H1 (cell line): ENCODE data around the gene VEZT. TPM values are rescaled to one million over a fixed set of nuclear protein-coding genes. Genes with fewer than 3 reads are reported as not detected.

ENCODE experiments used
- BRCA1 ChIP-seq: IDR thresholded peaks from 2 replicates; pipeline ENCODE4 v1.6.1; 2012; ENCODE audit warnings: low read depth, low read length, improper control_type of control experiment
- CBX5 ChIP-seq: fragments of 300-800, 300-1000 bp; sonication (generic); IDR thresholded peaks from 2 replicates; pipeline ENCODE4 v1.7.1; 2016; ENCODE audit warnings: antibody characterized with exemption, low read length, low read depth
- GTF2F1 ChIP-seq: IDR thresholded peaks from 2 replicates; pipeline ENCODE4 v1.6.1; 2012; ENCODE audit warnings: low read depth, low read length, improper control_type of control experiment, borderline replicate concordance
- JUN ChIP-seq: IDR thresholded peaks from 2 replicates; pipeline ENCODE4 v1.6.1; 2011; ENCODE audit warnings: low read depth, mild to moderate bottlenecking, improper control_type of control experiment, low read length
- RAD21 ChIP-seq, 2 experiments: IDR thresholded peaks in 1 of 2; conservative IDR thresholded peaks in 1 of 2; 2 replicates each; pipeline ENCODE4 v1.6.1; 2011; ENCODE audit warnings: low read depth in 2 of 2, low read length in 2 of 2, improper control_type of control experiment in 1 of 2, inconsistent platforms in 1 of 2, mild to moderate bottlenecking in 1 of 2, moderate library complexity in 1 of 2
- polyA plus RNA-seq, 7 experiments: library from polyadenylated mRNA; depleted of rRNA in 3 of 7; stranded (reverse) in 5 of 7; unstranded in 2 of 7; fragments of >200 nt in 5 of 7; fragments of 200-250 nt in 2 of 7; gene quantifications; 1 replicate in 5 of 7; 2 replicates in 1 of 7; 4 replicates in 1 of 7; pipeline versions ENCODE4 v1.2.1 to v1.2.3, GENCODE V29; 2011 to 2013; ENCODE audit warnings: missing spikeins in 2 of 7, mixed read lengths in 2 of 7
- total RNA-seq: library from RNA; stranded (reverse); fragmentation: NEBNext Ultra II Directional; extraction: Animal tissue kit (Norgen Biotek cat#: 25700); gene quantifications from 2 replicates; pipeline ENCODE4 v1.2.1, GENCODE V29; 2021
- TF ChIP-seq, protein P1 (sequence below): fragments of 300-600 bp; sonication (generic); IDR thresholded peaks from 2 replicates; pipeline ENCODE4 v1.7.1; 2012; ENCODE audit warnings: low read length, moderate library complexity, mild to moderate bottlenecking, inconsistent platforms; ENCODE audit not compliant: insufficient replicate concordance

Gene VEZT
- total and polyA plus RNA-seq, 2 of the 8 experiments (the other 6 are each of a cell fraction or from before 2014, with no cell fraction given), result 44.0 to 56.1 TPM

DNA sequence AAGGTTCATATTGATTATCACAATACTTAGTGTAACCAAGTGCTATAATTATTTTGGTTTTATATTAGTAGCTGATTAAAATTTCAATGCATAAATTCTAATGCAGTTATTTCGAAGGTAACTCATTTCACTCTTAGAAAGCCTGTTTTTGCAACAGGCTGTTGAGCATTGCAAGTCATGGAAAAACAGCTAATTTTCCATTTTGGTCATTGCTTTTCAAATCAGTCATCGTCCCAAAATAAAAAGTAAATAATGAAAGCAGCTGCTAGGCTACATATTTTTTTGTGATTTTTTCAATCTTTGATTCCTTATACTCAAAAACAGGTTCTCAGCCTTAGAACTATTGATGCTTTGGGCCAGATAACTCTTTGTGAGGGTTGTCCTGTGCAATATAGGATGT is 22.9 kb downstream of the VEZT start (continued):
- TF ChIP-seq, protein P1, sequence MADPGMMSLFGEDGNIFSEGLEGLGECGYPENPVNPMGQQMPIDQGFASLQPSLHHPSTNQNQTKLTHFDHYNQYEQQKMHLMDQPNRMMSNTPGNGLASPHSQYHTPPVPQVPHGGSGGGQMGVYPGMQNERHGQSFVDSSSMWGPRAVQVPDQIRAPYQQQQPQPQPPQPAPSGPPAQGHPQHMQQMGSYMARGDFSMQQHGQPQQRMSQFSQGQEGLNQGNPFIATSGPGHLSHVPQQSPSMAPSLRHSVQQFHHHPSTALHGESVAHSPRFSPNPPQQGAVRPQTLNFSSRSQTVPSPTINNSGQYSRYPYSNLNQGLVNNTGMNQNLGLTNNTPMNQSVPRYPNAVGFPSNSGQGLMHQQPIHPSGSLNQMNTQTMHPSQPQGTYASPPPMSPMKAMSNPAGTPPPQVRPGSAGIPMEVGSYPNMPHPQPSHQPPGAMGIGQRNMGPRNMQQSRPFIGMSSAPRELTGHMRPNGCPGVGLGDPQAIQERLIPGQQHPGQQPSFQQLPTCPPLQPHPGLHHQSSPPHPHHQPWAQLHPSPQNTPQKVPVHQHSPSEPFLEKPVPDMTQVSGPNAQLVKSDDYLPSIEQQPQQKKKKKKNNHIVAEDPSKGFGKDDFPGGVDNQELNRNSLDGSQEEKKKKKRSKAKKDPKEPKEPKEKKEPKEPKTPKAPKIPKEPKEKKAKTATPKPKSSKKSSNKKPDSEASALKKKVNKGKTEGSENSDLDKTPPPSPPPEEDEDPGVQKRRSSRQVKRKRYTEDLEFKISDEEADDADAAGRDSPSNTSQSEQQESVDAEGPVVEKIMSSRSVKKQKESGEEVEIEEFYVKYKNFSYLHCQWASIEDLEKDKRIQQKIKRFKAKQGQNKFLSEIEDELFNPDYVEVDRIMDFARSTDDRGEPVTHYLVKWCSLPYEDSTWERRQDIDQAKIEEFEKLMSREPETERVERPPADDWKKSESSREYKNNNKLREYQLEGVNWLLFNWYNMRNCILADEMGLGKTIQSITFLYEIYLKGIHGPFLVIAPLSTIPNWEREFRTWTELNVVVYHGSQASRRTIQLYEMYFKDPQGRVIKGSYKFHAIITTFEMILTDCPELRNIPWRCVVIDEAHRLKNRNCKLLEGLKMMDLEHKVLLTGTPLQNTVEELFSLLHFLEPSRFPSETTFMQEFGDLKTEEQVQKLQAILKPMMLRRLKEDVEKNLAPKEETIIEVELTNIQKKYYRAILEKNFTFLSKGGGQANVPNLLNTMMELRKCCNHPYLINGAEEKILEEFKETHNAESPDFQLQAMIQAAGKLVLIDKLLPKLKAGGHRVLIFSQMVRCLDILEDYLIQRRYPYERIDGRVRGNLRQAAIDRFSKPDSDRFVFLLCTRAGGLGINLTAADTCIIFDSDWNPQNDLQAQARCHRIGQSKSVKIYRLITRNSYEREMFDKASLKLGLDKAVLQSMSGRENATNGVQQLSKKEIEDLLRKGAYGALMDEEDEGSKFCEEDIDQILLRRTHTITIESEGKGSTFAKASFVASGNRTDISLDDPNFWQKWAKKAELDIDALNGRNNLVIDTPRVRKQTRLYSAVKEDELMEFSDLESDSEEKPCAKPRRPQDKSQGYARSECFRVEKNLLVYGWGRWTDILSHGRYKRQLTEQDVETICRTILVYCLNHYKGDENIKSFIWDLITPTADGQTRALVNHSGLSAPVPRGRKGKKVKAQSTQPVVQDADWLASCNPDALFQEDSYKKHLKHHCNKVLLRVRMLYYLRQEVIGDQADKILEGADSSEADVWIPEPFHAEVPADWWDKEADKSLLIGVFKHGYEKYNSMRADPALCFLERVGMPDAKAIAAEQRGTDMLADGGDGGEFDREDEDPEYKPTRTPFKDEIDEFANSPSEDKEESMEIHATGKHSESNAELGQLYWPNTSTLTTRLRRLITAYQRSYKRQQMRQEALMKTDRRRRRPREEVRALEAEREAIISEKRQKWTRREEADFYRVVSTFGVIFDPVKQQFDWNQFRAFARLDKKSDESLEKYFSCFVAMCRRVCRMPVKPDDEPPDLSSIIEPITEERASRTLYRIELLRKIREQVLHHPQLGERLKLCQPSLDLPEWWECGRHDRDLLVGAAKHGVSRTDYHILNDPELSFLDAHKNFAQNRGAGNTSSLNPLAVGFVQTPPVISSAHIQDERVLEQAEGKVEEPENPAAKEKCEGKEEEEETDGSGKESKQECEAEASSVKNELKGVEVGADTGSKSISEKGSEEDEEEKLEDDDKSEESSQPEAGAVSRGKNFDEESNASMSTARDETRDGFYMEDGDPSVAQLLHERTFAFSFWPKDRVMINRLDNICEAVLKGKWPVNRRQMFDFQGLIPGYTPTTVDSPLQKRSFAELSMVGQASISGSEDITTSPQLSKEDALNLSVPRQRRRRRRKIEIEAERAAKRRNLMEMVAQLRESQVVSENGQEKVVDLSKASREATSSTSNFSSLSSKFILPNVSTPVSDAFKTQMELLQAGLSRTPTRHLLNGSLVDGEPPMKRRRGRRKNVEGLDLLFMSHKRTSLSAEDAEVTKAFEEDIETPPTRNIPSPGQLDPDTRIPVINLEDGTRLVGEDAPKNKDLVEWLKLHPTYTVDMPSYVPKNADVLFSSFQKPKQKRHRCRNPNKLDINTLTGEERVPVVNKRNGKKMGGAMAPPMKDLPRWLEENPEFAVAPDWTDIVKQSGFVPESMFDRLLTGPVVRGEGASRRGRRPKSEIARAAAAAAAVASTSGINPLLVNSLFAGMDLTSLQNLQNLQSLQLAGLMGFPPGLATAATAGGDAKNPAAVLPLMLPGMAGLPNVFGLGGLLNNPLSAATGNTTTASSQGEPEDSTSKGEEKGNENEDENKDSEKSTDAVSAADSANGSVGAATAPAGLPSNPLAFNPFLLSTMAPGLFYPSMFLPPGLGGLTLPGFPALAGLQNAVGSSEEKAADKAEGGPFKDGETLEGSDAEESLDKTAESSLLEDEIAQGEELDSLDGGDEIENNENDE, result no peak
- TF ChIP-seq CBX5 (no peak), RAD21 (IDR thresholded peaks at IDR 0.05 in 1 of 2, conservative IDR thresholded peaks at IDR 0.05 in 1 of 2; ENCODE audit: low read depth in 2 of 2, low read length in 2 of 2) (no peak), GTF2F1 (no peak), BRCA1 (no peak), JUN (no peak)
